GM10266 (cell line): Measurements from ENCODE around the gene TOR2A.

Experiments used
- DNase-seq: peaks from one replicate; pipeline ENCODE4 v3.0.0; 2012; ENCODE audit errors: extremely low spot score
- CTCF ChIP-seq: IDR thresholded peaks from 2 replicates; pipeline ENCODE4 v1.5.1; 2012; ENCODE audit warnings: mild to moderate bottlenecking, low read depth; ENCODE audit not compliant: control insufficient read depth, insufficient read depth; ENCODE audit errors: missing control alignments

TOR2A gene

GRCh38 chr9:127693697-127694096 is 41.4 kb downstream of the TOR2A start:
- TF ChIP-seq CTCF = no peak
- no peak for DNase-seq

GRCh38 chr9:127693143-127693542 is 42.0 kb downstream of the TOR2A start:
- TF ChIP-seq CTCF = no peak
- DNase-seq = no peak

GRCh38 chr9:127692071-127692470 is 43.0 kb downstream of the TOR2A start:
- DNase-seq = no peak
- no peak for TF ChIP-seq CTCF

- TF ChIP-seq CTCF = no peak
- no peak for DNase-seq
These were observed 44.4 kb downstream of the TOR2A start for GRCh38 chr9:127690735-127691134.

- DNase-seq = no peak
- no peak for TF ChIP-seq CTCF
These were observed 45.6 kb downstream of the TOR2A start for GRCh38 chr9:127689329-127690000.

GRCh38 chr9:127686461-127687393 is 48.4 kb downstream of the TOR2A start:
- TF ChIP-seq CTCF = no peak
- DNase-seq = no peak

- no peak for DNase-seq
These were observed 50.5 kb downstream of the TOR2A start for GRCh38 chr9:127684576-127684975.

More at GRCh38 chr9:127684576-127684975, 50.5 kb downstream of the TOR2A start:
- no peak for TF ChIP-seq CTCF
